T follicular helper cell (primary cell): ENCODE measurements around the gene CCT6A.
"Not testable (repeated sequence)": the region's sequence is repeated elsewhere in the genome, so short reads cannot be mapped to it uniquely, and the experiment has no call there.

Source experiments
- DNase-seq: peaks from one replicate; pipeline ENCODE4 v3.0.0-alpha.2; 2020; ENCODE audit warnings: low read depth

Gene CCT6A

DNA sequence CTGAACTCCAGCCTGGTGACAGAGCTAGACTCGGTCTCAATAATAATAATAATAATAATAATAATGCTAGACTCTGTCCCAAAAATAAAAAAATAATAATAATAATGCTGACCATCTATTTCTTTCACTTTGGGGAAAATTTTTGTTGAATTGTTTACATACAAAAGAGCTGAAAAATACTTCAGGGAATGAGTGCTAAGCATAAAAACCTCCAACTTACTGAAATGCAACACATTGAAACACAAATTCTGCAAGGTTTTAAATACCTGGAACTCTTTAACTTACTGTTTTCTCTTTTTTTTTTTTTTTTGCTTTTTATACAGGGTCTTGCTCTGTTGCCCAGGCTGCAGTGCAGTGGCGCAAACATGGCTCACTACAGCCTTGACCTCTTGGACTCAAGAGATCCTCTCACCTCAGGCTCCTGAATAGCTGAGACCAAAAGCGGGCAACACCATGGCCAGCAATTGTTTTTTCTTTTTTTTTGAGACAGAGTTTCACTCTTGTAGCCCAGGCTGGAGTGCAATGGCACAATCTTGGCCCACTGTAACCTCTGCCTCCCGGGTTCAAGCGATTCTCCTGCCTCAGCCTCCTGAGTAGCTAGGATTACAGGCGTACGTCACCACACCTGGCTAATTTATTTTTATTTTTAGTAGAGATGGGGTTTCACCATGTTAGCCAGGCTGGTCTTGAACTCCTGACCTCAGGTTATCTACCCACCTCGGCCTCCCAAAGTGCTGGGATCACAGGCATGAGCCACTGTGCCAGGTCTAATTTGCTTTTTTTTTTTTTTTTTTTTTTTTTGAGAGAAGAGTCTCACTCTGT, 46.8 kb downstream of the CCT6A start:
- DNase-seq, result not testable (repeated sequence)

DNA sequence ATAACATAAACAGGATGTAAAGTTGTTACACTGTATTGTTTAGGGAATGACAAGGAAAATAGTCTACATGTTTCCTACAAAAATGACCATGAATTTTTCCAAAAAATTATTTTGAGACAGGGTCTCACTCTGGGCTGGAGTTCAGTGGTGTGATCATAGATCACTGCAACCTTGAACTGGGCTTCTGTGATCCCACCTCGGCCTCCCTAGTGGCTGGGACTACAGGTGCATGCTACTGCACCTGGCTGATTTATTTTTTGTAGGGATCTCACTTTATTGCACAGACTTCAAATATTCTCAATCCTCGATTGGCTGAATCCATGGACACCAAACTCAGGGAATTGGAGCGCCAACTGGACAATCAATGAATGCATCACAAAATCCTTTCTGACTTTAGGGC, 48.1 kb downstream of the CCT6A start:
- no peak for DNase-seq

DNA sequence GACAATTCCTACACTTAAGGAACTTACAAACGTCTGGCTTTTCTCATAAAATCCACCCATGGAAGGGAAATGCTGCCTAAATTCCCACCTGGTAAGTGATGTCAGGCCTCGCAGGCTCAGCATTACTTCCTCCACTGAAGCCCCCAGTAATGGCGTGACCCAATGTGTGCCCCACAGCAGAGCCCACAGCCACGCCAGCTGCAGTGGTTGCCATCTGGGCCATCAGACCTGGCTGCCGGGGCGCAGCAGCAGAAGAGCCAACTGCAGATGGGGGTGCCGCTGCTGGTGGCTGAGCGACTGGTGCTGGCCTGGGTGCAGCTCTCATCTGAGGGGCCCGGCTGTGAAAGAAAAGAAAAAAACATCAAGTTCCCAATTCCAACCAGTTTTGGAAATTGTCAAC, 52.6 kb downstream of the CCT6A start:
- DNase-seq, result not testable (repeated sequence)

DNA sequence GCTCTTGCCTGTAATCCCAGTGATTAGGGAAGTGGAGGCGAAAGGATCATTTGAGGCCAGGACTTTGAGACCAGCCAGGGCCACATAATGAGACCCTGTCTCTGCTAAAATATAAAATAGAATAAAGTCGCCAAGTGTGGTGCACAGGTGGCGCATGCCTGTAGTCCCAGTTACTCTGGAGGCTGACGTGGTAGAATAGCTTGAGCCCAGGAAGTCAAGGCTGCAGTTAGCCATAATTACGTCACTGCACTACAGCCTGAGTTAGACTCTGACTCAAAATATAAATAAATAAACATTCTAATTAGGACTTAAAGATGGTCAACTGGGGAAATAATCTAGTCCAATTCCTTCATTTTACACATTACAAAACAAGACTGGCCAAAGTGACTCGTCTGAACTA, 53.9 kb downstream of the CCT6A start:
- DNase-seq, result peak; percentile 17

DNA sequence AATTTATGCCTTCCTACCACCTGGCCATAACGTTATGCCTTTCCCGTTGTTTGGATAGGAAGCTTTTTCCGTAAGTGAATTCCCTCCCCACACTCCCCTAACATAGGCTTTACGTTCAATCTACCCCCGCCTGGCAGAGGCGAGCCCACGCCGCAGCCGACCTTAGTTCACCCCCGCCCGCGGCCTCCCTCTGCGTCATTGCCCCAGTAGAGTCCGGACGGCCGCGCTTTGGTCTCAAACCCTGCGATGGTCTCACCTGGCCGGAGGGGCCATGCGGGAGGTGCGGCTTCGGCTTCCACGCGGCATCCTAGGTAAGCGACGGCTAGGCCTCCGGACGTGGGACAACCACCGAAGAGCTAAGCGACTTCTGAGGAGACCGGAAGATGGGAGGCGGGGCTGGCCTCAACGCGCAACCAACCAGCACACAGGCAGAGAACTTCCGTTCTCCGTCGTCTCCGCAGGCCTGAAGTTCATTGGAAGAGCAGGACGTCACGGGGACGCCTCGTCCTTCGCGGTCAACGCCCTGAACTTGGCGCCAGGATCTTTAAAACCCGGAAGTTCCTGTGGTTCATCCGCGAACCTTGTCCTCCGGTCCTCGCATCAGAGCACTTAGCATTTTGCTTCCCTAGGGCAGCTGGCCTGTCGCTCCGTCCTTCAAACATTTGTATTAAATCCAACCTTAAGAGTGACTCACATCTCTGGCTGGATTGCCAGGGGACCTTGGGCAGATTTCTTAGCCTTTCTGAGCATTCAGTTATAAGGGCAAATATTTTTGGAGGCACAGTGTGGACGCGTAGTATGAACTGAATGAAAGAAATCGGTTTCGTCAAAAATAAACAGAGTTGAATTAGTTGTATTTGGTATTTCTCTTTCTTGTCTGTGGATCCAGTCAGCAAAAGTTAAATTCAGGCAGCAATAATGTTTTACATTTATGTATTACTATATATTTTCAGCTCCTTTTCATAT, 54.8 kb downstream of the CCT6A start, which contains the start of gene CHCHD2:
Gene CHCHD2 (minus strand): TSS at position 369 of the 966 bp plus-strand sequence. CDS start 63 bp downstream, at position 306.
- DNase-seq, result peak; percentile 90

DNA sequence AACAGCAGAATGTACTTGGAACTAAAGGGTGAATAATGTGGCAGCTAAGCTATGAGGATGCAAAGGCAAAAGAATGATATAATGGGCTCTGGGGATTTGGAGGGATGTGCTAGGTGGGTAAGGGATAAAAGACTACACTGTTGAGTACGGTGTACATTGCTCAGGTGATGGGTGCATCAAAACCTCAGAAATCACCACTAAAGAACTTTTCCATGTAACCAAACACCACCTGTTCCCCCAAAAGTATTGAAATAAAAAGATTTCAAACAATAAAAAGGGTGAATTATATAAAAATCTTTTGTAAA, 56.3 kb downstream of the CCT6A start:
- DNase-seq, result no peak

DNA sequence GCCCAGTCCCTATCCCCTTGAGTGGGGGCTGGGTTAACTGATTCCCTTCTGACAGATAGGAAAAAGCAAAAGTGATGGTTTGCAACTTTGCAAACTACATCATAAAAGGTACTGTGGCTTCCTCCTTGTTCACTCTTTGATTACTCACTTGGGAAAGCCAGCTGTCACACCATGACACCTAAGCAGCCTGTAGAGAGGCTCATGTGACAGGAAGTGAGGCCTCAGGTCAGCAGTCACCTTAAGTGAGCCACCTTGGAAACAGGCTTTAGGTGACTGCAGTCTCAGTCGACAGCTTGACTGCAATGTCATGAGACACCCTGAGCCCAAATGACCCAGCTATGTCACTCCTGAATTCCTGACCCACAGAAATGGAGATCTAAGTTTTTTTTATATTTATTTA, 59.0 kb downstream of the CCT6A start:
- no peak for DNase-seq

DNA sequence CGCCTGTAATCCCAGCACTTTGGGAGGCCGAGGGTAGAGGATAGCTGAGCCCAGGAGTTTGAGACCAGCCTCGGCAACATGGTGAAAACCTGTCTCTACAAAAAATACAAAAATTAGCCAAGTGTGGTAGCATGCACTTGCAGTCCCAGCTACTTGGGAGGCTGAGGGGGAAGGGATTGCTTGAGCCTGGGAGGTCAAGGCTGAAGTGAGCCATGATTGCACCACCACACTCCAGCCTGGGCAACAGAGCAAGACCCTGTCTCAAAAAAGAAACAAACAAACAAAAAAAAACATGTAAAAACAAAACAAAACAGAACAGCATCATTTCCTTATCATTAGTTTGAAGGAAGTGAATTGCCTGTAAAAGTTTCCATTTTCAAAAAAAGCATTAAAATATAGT, 60.7 kb downstream of the CCT6A start:
- DNase-seq, result not testable (repeated sequence)
